K562 (cell line): ENCODE data around the gene CTRL. TPM values are rescaled to one million over a fixed set of nuclear protein-coding genes. Genes with fewer than 3 reads are reported as not detected.

ENCODE experiments used
- ATF1 ChIP-seq, 2 experiments: fragments of 450-650 bp in 1 of 2; IDR thresholded peaks; 2 replicates each; pipeline ENCODE4 v1.6.1; 2016; ENCODE audit warnings: missing compliant biosample characterization in 1 of 2, missing genetic modification characterization in 1 of 2
- CGGBP1 ChIP-seq: fragments of 250-450 bp; sonication (Bioruptor Pico); IDR thresholded peaks from 2 replicates; pipeline ENCODE4 v1.9.0; 2021; ENCODE audit warnings: mild to moderate bottlenecking
- CREB3 ChIP-seq: fragments of 450-650 bp; conservative IDR thresholded peaks from 2 replicates; pipeline ENCODE4 v1.6.1; 2016; ENCODE audit warnings: missing genetic modification characterization, low read depth, mild to moderate bottlenecking, missing compliant biosample characterization, moderate library complexity
- FOXA3 ChIP-seq, 2 experiments: fragments of 450-650 bp in 1 of 2; sonication (generic) in 1 of 2; formaldehyde crosslinking; IDR thresholded peaks in 1 of 2; conservative IDR thresholded peaks in 1 of 2; 2 replicates each; pipeline versions ENCODE4 v1.4.0 to v1.8.0; 2020 to 2022; ENCODE audit warnings: mild to moderate bottlenecking in 2 of 2, missing genetic modification reagents in 1 of 2
- HDAC8 ChIP-seq: fragments of 450-650 bp; IDR thresholded peaks from 2 replicates; pipeline ENCODE4 v1.6.1; 2016; ENCODE audit warnings: mild to moderate bottlenecking, missing genetic modification characterization, moderate library complexity, missing compliant biosample characterization
- KLF1 ChIP-seq: fragments of 450-650 bp; IDR thresholded peaks from 2 replicates; pipeline ENCODE4 v1.6.1; 2016; ENCODE audit warnings: missing genetic modification characterization, missing compliant biosample characterization
- MAFG ChIP-seq: fragments of 450-650 bp; conservative IDR thresholded peaks from 2 replicates; pipeline ENCODE4 v1.6.1; 2016; ENCODE audit warnings: missing genetic modification characterization, missing compliant biosample characterization
- NCOA6 ChIP-seq: fragments of 450-650 bp; IDR thresholded peaks from 2 replicates; pipeline ENCODE4 v1.6.1; 2017; ENCODE audit warnings: mild to moderate bottlenecking
- NR2C2 ChIP-seq, 2 experiments: fragments of 200-800 bp in 1 of 2; sonication (Bioruptor generic) in 1 of 2; sonication (generic) in 1 of 2; formaldehyde crosslinking in 1 of 2; IDR thresholded peaks; 2 replicates each; pipeline versions ENCODE4 v1.6.1 to v1.8.0; 2016 to 2022; ENCODE audit warnings: mild to moderate bottlenecking in 1 of 2, missing compliant biosample characterization in 1 of 2, missing genetic modification characterization in 1 of 2, missing genetic modification reagents in 1 of 2
- STAT6 ChIP-seq: sonication (generic); formaldehyde crosslinking; IDR thresholded peaks from 2 replicates; pipeline ENCODE4 v1.8.1; 2023; ENCODE audit warnings: mild to moderate bottlenecking, missing genetic modification reagents
- TCF3 ChIP-seq: sonication (generic); formaldehyde crosslinking; IDR thresholded peaks from 2 replicates; pipeline ENCODE4 v1.4.0; 2020; ENCODE audit warnings: mild to moderate bottlenecking, missing genetic modification reagents
- XRCC5 ChIP-seq: fragments of 200-400 bp; formaldehyde crosslinking; IDR thresholded peaks from 2 replicates; pipeline ENCODE4 v1.6.1; 2017; ENCODE audit warnings: low read depth, mild to moderate bottlenecking, low read length
- ZNF24 ChIP-seq: fragments of 450-650 bp; IDR thresholded peaks from 2 replicates; pipeline ENCODE4 v1.6.1; 2016
- ZNF407 ChIP-seq: fragments of 450-650 bp; IDR thresholded peaks from 2 replicates; pipeline ENCODE4 v1.6.1; 2016; ENCODE audit warnings: low read depth
- polyA plus RNA-seq, 8 experiments: library from polyadenylated mRNA; depleted of rRNA in 4 of 8; stranded (reverse) in 5 of 8; unstranded in 3 of 8; fragments of >200 nt; fragmentation: Nextera tagmentation in 2 of 8; fragmentation: Illumina TruSeq in 1 of 8; extraction: Ambion mirVana in 2 of 8; extraction: Trizol in 1 of 8; gene quantifications; 2 replicates each; pipeline versions ENCODE4 v1.2.1 to v1.2.3, GENCODE V29; 2011 to 2014; ENCODE audit warnings: inconsistent platforms in 1 of 8, missing spikeins in 1 of 8
- total RNA-seq, 7 experiments: library from RNA; depleted of rRNA in 6 of 7; stranded (reverse); fragments of >200 nt in 6 of 7; fragmentation: Illumina TruSeq in 2 of 7; extraction: Trizol in 2 of 7; gene quantifications; 2 replicates each; pipeline versions ENCODE4 v1.2.1 to v1.2.3, GENCODE V29; 2011 to 2021; ENCODE audit warnings: low replicate concordance in 1 of 7

CTRL gene
- total and polyA plus RNA-seq, 9 of the 15 experiments (the other 6 are each of a cell fraction or from before 2014, with no cell fraction given): 1.4 to 5.6 (median 2.5) TPM

DNA sequence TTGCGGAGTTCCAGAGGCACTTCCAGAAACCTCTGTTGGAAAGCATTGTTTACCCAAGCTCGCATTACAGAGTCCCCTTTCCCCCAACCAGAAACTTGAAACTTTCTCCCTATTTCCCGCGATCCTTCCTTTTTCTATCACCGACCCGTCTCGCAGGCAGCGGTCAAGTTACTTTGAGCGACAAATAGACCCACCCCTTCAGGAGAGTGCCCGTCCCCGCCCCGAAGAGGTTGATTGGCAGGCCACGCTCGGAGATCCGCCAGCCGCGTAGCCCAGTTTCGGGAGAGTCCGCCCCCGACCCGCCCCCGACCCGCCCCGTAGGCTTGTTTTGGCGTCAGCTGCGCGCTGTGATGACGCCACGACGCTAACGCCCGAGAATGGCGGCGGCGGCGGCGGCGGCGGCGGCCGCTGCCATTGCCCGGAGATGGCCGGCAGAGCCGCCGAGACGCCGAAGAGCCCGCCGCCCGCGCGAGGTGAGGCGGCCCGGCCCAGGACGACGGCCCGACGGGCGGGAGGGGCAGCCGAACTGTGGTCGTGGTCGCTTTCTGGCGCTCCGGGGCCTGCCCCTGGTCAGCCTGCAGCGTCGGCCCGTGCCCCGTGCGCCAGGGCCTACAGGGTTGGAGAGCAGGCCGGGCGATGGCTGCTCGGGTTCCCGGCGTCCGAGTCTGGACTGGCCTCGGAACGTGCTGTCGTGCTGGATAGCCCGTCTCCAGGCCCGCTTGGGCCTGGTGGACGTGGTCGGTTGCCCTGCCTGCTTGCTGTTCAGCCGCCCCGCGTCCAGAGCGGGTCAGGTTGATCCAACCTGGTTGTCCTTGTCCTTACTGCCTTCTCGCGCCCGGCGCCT, 38.5 kb downstream of the CTRL start, which contains the start of gene PSKH1 (continued):
- TF ChIP-seq HDAC8 (tag): no peak
- TF ChIP-seq XRCC5: no peak
- TF ChIP-seq TCF3 (CRISPR knock-in tag): peak; percentile 19; the same call in 1 of the 2 replicates
- peak in 1 of 2 experiments; percentile 67; a peak in 1 of 4 replicates for TF ChIP-seq FOXA3 (CRISPR knock-in tag; conservative IDR thresholded peaks at IDR 0.05 in 1 of 2, IDR thresholded peaks at IDR 0.05 in 1 of 2)
- TF ChIP-seq NR2C2 (CRISPR knock-in tag; IDR thresholded peaks at IDR 0.05): no peak
- TF ChIP-seq NR2C2 (tag; IDR thresholded peaks at IDR 0.05): peak; percentile 35; the same call in 1 of the 2 replicates
- TF ChIP-seq MAFG (tag): no peak
- no peak for TF ChIP-seq CREB3 (tag)
- no peak for TF ChIP-seq KLF1 (tag)
- no peak for TF ChIP-seq ZNF407
- no peak for TF ChIP-seq ZNF24
- peak; percentile 90 for TF ChIP-seq ATF1 (CRISPR knock-in tag; IDR thresholded peaks at IDR 0.05)
- TF ChIP-seq ATF1 (tag; IDR thresholded peaks at IDR 0.05): peak; percentile 97
- TF ChIP-seq CGGBP1 (CRISPR knock-in tag): peak; percentile 85; the same call in 1 of the 2 replicates
- TF ChIP-seq STAT6 (CRISPR knock-in tag): no peak
- TF ChIP-seq NCOA6: no peak
